GM21786 (cell line): ENCODE data around the gene TEKT3.

Experiments
- ATAC-seq: cut with Tn5 transposase; IDR thresholded peaks from one replicate; pipeline ENCODE4 v1.9.1; 2021; ENCODE audit not compliant: unreplicated experiment

The TEKT3 gene

GRCh38 chr17:15350777-15351477, 9.5 kb upstream of the TEKT3 start:
- no peak for ATAC-seq

DNA sequence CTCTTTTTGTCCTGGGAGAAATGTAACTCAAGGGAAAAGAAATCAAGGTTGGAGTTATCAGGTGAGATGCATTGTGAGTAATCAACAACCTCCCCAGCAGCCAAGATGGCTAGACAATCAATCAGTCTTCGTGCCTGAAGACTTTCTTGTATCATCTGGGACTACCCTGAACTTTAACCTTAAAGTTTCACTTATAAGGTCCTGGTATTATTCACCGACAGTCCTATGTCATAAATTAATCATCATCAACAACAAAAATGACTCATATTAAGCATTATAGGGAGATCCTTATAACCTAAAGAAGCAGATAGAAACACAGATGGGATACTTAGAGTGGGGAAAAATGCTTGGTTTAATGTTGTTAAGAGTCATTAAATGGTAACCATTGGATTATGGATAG, 7.7 kb upstream of the TEKT3 start:
- ATAC-seq = no peak

- no peak for ATAC-seq
Measured at GRCh38 chr17:15348021-15348420, 6.6 kb upstream of the TEKT3 start.

GRCh38 chr17:15346066-15346595, 4.7 kb upstream of the TEKT3 start:
- no peak for ATAC-seq

DNA sequence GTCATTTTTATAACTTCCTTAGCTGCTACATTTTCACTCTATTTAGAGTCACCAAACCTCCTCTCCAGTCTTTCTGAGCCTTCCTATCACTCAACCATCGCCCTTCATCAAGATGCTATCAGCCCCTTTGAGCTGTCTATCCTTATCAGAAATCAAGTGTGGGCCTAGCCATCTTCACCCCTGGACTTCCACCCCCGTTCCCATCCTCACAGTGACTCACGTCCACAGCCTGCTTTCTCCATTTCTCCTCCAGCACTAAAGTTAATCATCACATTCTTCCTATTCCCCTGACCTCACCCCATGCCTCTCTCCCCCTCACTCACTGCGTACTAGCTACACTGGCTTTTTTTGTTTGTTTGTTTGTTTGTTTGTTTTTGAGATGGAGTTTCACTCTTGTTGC, 2.4 kb upstream of the TEKT3 start:
- no peak for ATAC-seq

DNA sequence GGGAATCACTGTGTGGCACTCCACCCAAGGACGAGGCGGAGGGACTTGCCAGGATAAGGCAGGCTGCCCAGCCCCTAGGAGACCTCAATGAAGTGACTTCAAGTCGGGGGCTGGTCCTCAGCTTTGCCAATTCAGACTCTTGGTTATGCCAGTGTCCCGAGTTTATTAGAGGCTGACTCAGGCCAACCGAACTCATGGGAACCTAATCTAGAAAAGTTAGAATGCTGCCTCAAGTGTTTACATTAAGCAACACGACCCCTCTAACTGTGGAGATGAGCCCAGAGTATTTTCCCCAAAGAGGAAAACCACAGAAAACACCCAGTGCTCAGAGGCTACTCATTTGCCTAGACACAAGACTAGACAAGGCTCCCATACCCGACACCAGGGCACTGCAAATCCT, 1.1 kb upstream of the TEKT3 start:
- ATAC-seq = no peak

DNA sequence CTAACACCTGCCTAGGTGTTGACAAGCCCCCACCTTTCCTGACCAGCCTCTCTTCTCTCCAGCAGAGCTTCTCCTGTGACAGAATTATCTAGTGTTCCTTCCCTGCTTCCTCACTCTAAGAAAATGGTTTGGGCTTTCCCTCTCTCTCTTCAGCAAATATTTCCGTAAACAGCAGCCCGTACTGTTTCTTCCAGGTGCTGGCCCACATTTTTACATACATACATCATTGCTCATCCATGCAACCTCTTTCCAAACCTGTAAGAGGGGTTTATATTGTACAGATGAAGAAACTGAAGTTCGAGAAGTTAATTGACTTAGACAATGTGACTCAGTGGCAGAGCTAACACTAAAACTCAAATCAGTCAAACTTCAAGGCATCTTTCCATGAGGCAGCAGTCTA, 569 bp upstream of the TEKT3 start:
- ATAC-seq = no peak

GRCh38 chr17:15340966-15341365, 431 bp downstream of the TEKT3 start:
- no peak for ATAC-seq

- ATAC-seq = no peak
Measured at GRCh38 chr17:15335446-15335845, 6.0 kb downstream of the TEKT3 start.

- no peak for ATAC-seq
Measured at GRCh38 chr17:15334266-15334665, 7.1 kb downstream of the TEKT3 start.

DNA sequence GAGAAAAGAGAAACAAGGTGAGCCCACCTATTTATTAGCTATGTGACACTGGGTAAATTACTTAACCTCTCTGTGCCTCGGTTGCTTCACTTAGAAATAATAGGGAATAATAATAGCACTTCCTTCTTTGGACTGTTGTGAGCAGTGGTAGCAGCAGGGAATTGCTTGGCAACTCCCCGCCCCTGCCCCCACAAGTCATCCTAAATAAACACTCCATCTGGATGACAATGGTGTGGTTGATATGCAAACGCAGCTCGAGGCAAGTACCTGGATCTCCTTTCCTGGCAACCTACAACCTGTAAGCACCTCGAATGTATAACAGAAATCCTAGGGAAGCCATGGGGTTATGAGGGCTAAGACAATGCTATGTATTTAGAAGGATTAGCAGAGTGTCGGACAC, 9.1 kb downstream of the TEKT3 start:
- ATAC-seq = no peak

- ATAC-seq = no peak
Measured at GRCh38 chr17:15323131-15323530, 18.3 kb downstream of the TEKT3 start.

DNA sequence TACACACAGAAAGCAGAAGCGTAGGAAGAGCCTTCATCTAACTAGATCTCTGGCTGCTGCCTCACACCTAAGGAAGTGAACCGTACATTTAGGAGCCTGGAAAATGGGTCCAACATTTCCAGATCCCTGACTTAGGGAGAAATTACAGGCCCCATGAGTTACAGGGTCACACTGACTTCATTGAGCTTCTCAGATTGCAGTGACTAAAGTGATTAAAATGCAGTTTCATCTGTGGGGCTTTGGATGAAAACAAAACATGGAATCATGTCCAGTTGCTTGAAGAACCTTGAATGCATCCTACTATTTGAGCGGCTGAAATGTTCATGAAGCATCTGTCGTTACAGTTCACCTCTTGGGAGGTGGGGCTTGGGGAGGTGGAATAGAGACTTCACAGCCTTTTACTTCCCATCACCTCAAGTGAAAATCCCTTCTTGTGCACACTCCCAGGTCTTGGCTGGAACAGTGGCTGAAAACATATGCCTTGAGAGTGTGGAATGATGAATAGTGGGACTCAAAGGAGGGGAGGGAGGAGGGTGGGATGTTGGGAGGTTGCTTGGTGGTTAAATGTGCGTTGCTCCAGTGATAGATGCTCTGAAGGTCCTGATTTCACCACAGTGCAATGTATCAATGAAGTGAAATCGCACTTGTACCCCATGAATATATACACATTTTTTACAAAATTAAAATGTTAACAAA, 19.7 kb downstream of the TEKT3 start:
- no peak for ATAC-seq

DNA sequence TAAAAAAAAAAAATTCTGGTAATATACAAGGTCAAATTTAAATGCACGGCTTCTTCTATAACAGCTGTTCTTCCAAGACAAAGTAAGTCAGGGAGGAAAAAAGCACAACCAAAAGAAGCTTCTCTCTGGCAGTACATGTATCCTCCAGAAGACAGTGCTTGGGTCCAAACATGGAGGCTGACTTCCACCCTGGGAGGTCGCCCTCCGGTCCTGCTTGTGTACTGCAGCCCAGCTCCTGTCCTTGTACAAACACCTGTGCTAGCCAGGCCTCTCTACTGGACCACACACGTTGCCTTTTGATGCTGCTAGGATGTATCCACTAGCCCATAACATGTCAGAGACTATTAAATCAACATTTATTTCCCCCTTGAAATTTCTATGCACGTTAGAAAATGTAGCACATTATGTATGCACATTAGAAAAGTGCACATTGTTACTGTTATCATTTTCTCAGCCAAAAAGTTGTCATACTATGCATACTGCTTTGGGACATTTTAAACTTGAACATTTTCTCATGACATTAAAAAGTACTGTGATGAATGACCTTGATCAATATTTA, 21.9 kb downstream of the TEKT3 start:
- ATAC-seq = no peak

DNA sequence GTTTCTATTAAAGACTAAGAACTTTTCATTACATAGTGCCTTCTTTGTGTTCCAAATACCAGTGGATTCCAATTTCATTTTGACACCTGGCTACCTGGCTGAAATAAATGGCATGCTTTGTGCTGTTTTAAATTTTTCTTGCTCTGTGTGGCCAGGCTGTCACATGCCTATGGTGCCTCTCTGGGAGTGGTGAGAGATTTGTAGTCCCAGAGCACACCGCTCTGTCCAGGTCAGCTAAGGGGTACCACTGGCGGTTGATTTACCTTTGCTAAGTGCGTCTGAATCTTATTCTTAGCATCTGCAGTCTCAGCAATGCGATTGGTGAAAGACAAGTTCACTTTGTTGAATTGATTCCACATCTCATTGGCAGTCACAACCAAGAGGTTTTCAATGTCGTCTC, 29.4 kb downstream of the TEKT3 start:
- no peak for ATAC-seq

GRCh38 chr17:15309793-15310192, 31.6 kb downstream of the TEKT3 start:
- no peak for ATAC-seq

GRCh38 chr17:15309236-15309635, 32.2 kb downstream of the TEKT3 start:
- no peak for ATAC-seq

DNA sequence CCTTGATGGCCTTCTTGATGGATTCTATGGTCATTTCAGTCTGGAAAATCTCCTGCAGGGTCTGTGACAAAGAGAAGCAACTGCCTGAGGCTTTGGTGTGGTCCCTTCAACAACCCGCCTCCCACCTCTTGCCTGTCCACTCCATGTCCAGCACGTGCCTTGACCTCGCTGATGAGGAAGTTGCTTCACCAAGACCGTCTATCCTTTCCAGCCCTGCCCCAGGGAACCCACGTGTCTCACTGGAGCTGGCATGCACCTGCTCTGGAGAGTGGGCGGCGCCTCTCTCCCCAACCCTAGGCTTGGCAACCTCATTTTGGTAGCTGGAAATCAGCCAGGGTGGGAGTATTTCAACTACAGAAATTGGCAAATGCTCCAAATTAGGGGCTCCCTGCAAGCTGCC, 32.6 kb downstream of the TEKT3 start:
- ATAC-seq = no peak

DNA sequence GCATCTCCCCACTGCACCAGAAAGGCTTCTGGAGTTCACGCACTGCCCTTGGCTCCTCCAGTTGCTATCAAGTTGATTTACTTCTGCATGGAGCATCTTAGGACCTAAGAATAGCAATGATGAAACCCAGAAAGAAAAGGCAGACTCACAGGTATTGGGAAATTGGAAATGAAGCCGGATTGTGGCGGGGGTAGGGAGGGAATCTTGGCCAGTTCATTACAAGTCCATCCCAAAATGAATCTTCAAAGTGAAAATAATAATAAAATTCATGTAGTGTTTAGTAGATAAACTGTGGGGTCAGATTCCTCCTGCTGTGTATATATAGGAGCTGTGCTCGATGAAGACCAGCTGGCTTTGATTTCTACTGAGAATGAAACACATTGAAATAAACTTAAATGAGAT, 33.7 kb downstream of the TEKT3 start:
- ATAC-seq = no peak

DNA sequence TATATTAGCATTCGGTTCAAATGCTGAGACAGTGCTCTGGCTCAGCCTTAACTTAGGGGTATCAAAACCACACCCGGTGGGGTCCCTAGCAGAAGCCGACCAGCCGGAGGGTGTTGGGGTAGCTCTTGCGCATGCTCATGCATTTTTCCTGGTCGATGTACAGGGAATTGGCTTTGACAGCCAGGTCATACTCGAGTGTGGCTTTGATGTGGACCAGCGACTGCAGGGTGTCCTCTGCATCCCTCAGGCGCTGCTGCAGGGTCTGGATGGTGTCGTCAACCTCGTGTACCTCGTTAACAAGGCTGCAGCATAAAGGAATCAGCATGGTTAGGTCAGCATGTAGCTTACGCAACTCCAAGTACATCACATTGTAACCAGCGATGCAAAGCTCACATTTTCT, 37.5 kb downstream of the TEKT3 start:
- ATAC-seq = no peak

DNA sequence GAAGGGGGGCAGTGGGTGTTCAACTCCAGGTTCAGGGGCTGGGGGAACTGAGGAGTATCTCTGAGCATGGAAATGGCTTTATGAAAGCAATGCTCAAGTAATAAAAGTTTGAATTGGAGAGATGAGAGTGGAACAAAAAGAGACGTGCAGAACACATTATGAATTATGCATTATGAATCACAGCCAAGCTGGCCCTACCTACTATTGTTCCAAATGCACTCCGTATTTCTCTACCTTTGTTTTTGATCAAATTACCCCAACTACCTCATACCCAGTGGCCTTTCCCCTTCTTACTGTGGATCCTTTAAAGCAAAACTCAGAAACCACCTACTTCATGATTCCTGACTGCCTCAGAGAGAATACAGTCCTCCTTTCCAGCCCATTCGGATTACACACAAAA, 38.1 kb downstream of the TEKT3 start:
- ATAC-seq = no peak

DNA sequence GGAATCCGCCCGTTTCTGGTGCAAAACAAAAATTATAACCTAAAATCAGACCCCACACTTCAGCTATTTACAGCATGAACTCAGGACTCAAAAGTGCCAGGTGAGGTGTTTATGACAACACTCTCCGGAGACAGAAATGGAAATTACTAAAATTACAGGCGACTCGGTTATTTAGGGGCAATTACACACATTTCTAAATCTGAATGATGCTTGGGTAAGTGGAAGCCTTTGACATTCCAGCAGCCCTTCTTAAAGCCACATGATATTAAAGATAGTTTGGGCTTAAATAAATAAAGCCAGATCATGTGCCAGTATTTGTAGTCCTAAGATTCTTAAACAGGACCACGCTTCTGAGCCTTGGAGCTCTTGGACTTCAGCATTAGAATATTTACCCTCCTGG, 39.6 kb downstream of the TEKT3 start:
- no peak for ATAC-seq
